T-helper 2 cell (primary cell): ENCODE measurements around the gene WAPL.
"Not testable (repeated sequence)": the region's sequence is repeated elsewhere in the genome, so short reads cannot be mapped to it uniquely, and the experiment has no call there.

Experiments used
- DNase-seq, 5 experiments: peaks; one replicate each; pipeline versions ENCODE4 v3.0.0 to v3.0.0-alpha.2; 2012 to 2022
- total RNA-seq, 2 donors: gene quantifications; one replicate each; lab custom pipeline; 2026; lab: John Stamatoyannopoulos, UW

The WAPL gene
- 170 to 174 reads per million in 2 donors for total RNA-seq

- DNase-seq: peak; percentile 89 to 95 (median 93)
Observed at GRCh38 chr10:86521678-86522509, at the start of gene WAPL. Gene WAPL (minus strand): TSS chr10:86521792. CDS start chr10:86518069, 3,723 bp downstream.

DNA sequence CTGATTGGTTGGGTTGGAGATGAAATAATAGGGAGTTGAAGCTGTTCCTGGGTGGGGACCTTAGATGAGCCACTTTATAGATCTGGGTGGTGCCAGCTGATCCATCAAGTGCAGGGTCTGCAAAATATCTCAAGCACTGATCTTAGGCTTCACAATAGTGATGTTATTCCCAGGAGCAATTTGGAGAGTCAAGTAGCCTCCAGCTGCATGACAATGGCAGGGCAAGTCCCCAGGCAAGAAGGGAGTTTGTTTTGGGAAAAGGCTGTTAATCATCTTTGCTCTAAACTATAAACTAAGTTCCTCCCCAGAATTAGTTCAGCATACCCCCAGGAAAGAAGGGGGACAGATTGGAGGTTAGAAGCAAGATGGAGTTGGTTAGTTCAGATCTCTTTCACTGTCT lies 47.7 kb upstream of the WAPL start:
- no peak for DNase-seq

GRCh38 chr10:86566518-86566917 lies 44.9 kb upstream of the WAPL start:
- not testable (repeated sequence) for DNase-seq

GRCh38 chr10:86563338-86563737 lies 41.7 kb upstream of the WAPL start:
- not testable (repeated sequence) for DNase-seq

DNA sequence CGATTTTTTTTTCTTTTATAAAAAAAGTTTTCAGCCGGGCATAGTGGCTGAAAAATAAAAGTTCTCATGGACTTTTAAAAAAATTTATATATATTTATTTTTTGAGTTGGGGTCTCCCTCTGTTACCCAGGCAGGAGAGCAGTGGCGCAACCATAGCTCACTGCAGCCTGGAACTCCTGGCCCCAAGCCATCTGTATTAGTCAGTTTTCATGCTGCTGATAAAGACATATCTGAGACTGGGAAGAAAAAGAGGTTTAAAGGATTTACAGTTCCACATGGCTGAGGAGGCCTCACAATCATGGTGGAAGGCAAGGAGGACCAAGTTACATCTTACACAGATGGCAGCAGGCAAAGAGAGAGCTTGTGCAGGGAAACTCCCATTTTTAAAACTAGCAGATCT lies 37.1 kb upstream of the WAPL start:
- DNase-seq: not testable (repeated sequence)

DNA sequence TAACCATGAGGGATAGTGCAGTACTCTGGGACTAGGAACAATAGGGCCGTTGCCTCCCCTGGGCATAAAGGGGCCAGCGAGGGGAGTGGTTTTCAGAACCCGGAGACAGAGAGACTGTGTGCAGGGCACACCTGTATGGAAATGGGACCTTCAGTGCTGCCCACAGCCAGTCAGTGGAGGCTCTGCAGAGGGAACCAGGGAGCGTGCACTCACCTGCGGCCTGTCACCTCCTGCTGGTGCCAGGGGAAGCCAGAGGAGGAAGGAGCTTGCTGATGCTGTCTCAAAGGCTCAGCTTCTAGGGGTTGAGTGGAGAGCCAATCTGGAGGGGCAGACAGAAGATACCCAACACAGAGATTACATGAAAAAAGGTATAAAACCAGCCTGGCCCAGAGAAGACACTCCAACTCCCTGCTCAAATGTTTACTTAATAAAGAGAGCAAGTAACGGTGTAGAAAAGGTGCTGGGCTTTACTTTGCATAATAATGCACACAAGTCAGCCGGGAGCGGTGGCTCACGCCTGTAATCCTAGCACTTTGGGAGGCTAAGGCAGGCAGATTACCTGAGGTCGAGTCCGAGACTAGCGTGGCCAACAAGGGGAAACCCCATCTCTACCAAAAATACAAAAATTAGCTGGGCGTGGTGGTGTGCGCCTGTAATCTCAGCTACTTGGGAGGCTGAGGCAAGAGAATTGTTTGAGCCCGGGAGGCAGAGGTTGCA lies 35.5 kb upstream of the WAPL start:
- no peak for DNase-seq

- DNase-seq: no peak
Observed at GRCh38 chr10:86556532-86556931, 34.9 kb upstream of the WAPL start.

DNA sequence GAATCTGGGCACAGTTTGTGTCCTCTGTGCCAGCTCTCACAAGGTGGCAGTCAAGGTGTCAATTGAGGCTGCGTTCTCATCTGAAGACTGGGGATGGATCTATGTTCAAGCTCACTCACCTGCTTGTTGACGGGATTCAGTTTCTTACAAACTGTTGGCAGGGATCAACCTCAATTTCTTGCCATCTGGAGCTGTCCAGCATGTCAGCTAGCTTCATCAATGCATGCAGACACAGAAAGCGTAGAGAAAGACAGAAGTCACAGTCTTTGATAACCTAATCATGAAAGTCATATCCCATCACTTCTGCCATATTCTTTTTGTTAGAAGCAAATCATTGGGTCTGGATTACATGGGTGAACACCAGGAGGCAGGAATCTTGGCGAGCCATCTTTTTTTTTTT lies 32.0 kb upstream of the WAPL start:
- DNase-seq: no peak

GRCh38 chr10:86553213-86553612 lies 31.6 kb upstream of the WAPL start:
- DNase-seq: peak in 1 of 5 experiments; percentile 6

DNA sequence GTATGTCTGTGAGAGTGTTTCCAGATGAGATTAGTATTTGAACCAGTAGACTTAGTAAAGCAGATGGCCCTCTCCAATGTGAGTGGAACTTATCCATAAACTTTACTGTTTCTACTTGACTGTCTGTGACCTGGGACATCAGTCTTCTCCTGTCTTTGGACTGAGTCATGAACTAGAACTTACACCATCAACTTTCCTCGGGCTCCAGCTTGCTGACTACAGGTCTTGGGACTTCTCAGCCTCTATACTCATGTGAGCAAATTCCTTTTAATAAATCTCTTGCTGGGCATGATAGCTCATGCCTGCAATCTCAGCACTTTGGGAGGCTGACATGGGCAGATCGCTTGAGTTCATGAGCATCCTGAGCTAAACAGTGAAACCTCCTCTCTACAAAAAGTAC lies 25.7 kb upstream of the WAPL start:
- DNase-seq: no peak

DNA sequence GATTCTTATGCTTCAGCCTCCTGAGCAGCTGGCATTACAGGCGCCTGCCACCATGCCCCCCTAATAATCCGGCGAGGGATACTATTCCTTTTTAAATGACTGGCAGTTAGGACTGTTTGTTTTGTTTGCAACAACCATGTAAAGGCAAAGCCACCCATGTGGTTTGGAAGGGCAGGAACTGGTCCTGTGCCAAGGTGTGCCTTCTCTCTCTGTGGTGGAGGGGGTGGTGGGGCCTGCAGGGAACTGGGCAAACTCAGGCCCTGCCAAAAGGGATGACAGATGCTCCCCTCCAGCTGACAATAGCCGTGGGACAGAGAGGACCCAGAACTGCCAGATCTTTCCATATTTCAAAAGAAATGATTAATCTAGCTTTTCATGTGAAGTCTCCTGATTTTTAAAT lies 23.5 kb upstream of the WAPL start:
- DNase-seq: no peak

DNA sequence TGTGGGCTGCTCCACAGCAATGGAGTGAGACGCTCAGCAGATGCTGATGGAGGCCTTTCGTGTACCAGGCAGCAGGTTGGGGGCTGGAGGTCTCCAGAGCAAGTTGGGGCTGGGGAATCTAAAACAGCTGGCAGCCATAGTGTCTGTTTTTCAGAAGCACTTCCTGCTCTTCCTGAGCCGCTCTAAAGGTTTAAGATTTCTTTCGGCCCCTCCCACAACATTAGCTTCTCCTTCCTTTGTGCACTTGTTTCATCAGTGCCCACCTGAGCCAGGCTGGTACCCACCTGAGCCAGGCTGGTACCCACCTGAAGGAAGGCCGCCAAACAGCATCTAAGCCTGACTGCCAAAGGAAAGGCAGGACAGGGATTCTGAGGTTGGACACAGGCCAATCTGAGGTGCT lies 18.4 kb upstream of the WAPL start:
- DNase-seq: no peak

- DNase-seq: no peak
Observed at GRCh38 chr10:86538547-86538946, 17.0 kb upstream of the WAPL start.

- DNase-seq: not testable (repeated sequence)
Observed at GRCh38 chr10:86538040-86538439, 16.4 kb upstream of the WAPL start.

DNA sequence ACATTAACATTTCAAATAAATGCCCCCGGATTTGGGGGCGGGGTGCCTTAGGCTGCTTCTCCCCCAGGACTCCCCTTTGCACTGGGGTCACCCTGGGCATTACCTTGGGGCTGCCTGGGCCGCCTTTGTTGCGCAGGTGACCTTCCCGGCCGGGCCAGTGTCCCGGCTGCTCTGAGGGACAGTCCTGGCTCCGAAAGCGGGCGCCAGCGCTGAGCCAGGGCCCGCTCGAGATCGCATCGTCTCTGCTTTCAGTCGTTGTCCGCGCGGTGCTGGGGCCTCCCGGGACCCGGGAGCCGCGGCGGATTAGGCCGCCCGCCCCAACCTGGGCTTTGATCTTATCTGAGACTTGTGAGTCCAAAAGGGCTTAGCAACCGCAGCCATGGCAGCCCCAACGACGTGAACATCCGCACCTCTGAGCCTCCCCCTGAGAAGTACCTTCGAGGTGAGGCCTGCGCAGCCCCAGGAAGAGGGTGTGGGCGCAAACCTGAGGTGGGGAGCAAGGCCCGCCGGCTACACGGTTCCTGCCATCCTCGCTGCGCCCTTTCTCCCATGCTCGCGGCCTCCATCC lies 14.8 kb upstream of the WAPL start:
- DNase-seq: peak; percentile 9 to 65 (median 41)

GRCh38 chr10:86535132-86535882 lies 13.7 kb upstream of the WAPL start:
- peak in 3 of 5 experiments; percentile 6 to 38 (median 10) for DNase-seq

DNA sequence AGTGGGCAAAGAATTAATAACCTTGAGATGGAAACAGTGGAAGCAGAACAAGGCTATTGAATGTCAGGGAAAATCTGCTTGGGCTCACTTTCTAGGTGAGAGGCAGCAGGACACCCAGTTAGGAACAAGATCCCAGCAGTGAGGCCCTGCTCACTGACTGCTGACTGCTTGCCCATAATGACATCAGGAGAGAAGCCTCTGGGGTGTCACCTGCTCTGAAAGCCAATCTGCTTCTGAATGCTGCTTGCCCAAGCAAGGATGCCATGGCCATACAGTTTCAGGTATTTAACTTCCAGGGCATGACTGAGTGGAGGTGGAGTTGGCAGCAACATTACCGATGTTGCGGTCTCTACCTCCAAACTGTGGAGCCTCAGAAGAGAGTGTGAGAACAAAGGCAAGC lies 11.7 kb upstream of the WAPL start:
- no peak for DNase-seq

DNA sequence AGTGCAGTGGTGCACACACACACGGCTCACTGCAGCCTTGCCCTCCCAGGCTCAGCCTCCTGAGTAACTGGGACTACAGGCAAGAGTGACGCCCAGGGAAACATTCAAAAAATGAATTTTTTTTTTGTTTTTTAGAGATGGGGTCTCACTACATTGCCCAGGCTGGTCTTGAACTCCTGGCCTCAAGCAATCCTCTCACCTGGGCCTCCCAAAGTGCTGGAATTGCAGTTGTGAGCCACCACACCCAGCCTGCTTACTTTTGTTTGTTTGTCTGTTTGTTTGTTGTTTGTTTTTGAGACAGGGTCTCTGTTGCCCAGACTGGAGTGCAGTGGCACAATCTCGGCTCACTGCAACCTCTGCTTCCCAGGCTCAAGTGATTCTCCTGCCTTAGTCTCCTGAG lies 7.1 kb upstream of the WAPL start:
- DNase-seq: not testable (repeated sequence)

- DNase-seq: no peak
Observed at GRCh38 chr10:86526606-86527005, 5.0 kb upstream of the WAPL start.

DNA sequence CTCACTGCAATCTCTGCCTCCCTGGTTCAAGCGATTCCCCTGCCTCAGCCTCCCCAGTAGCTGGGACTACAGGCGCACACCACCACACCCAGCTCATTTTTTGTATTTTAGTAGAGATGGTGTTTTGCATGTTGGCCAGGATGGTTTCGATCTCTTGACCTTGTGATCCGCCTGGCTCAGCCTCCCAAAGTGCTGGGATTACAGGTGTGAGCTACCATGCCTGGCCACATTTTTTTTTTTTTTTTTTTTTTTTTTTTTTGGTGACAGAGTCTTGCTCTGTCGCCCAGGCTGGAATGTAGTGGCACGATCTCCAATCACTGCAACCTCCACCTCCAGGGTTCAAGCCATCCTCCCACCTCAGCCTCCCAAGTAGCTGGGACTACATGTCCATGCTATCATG lies 4.1 kb upstream of the WAPL start:
- DNase-seq: not testable (repeated sequence)

GRCh38 chr10:86524225-86524962 lies 2.8 kb upstream of the WAPL start:
- DNase-seq: no peak

- no peak for DNase-seq
Observed at GRCh38 chr10:86523348-86523747, 1.8 kb upstream of the WAPL start.
